H9 (cell line): ENCODE data around the gene GARRE1. TPM values are rescaled to one million over a fixed set of nuclear protein-coding genes. Genes with fewer than 3 reads are reported as not detected.

ENCODE experiments used
- DNase-seq: peaks from one replicate; pipeline ENCODE4 v3.0.0-alpha.2; 2017
- H2AFZ ChIP-seq: one replicate; pipeline ENCODE4 v1.6.1; 2013; ENCODE audit warnings: mild to moderate bottlenecking, low read length, control low read depth, moderate library complexity
- H2AK5ac ChIP-seq: 2 replicates; pipeline ENCODE4 v1.6.1; 2013; ENCODE audit warnings: low read length, control low read depth, mixed read lengths; ENCODE audit not compliant: insufficient read length
- H2BK120ac ChIP-seq: one replicate; pipeline ENCODE4 v1.6.1; 2013; ENCODE audit warnings: low read depth, mild to moderate bottlenecking, low read length, control low read depth, inconsistent platforms; ENCODE audit not compliant: poor library complexity, severe bottlenecking
- H2BK12ac ChIP-seq: 2 replicates; pipeline ENCODE4 v1.6.1; 2013; ENCODE audit warnings: low read length, control low read depth, mixed read lengths, low read depth; ENCODE audit not compliant: insufficient read length
- H2BK15ac ChIP-seq: 2 replicates; pipeline ENCODE4 v1.6.1; 2013; ENCODE audit warnings: low read depth, low read length, control low read depth
- H2BK20ac ChIP-seq: one replicate; pipeline ENCODE4 v1.6.1; 2013; ENCODE audit warnings: low read depth, mild to moderate bottlenecking, low read length, control low read depth, inconsistent platforms; ENCODE audit not compliant: poor library complexity, severe bottlenecking
- H2BK5ac ChIP-seq: 2 replicates; pipeline ENCODE4 v1.6.1; 2013; ENCODE audit warnings: low read length, control low read depth, mixed read lengths; ENCODE audit not compliant: insufficient read length
- H3K14ac ChIP-seq: 2 replicates; pipeline ENCODE4 v1.6.1; 2013; ENCODE audit warnings: low read length, control low read depth; ENCODE audit not compliant: insufficient read depth
- H3K18ac ChIP-seq: 2 replicates; pipeline ENCODE4 v1.6.1; 2013; ENCODE audit warnings: low read depth, mild to moderate bottlenecking, mixed read lengths, low read length, control low read depth; ENCODE audit not compliant: insufficient read length
- H3K23ac ChIP-seq: 2 replicates; pipeline ENCODE4 v1.6.1; 2013; ENCODE audit warnings: low read length, control low read depth, mixed read lengths, low read depth; ENCODE audit not compliant: insufficient read length
- H3K23me2 ChIP-seq: 2 replicates; pipeline ENCODE4 v1.6.1; 2013; ENCODE audit warnings: low read depth, mild to moderate bottlenecking, mixed read lengths, low read length, control low read depth; ENCODE audit not compliant: insufficient read length, poor library complexity, severe bottlenecking
- H3K27ac ChIP-seq: 2 replicates; pipeline ENCODE4 v1.5.1; 2013; ENCODE audit warnings: low read length, control low read depth, mixed read lengths, low read depth; ENCODE audit not compliant: insufficient read length
- H3K27me3 ChIP-seq: 2 replicates; pipeline ENCODE4 v1.6.1; 2013; ENCODE audit warnings: low read length, control low read depth, inconsistent platforms; ENCODE audit not compliant: insufficient read depth
- H3K4ac ChIP-seq: 2 replicates; pipeline ENCODE4 v1.6.1; 2013; ENCODE audit warnings: low read depth, mild to moderate bottlenecking, control low read depth, inconsistent platforms, low read length, moderate library complexity
- H3K4me1 ChIP-seq: 2 replicates; pipeline ENCODE4 v1.6.1; 2013; ENCODE audit warnings: low read length, control low read depth, inconsistent platforms; ENCODE audit not compliant: insufficient read depth
- H3K4me2 ChIP-seq: 2 replicates; pipeline ENCODE4 v1.6.1; 2013; ENCODE audit warnings: low read length, control low read depth, mixed read lengths; ENCODE audit not compliant: insufficient read length, insufficient read depth
- H3K56ac ChIP-seq: 2 replicates; pipeline ENCODE4 v1.6.1; 2013; ENCODE audit warnings: low read depth, mild to moderate bottlenecking, mixed read lengths, low read length, control low read depth; ENCODE audit not compliant: insufficient read length
- H3K79me1 ChIP-seq: 2 replicates; pipeline ENCODE4 v1.6.1; 2013; ENCODE audit warnings: low read depth, mild to moderate bottlenecking, moderate library complexity, low read length, control low read depth, inconsistent platforms; ENCODE audit not compliant: insufficient read depth, poor library complexity, severe bottlenecking
- H3K79me2 ChIP-seq: 2 replicates; pipeline ENCODE4 v1.6.1; 2013; ENCODE audit warnings: low read length, control low read depth, inconsistent platforms; ENCODE audit not compliant: insufficient read depth
- H3K9ac ChIP-seq: 2 replicates; pipeline ENCODE4 v1.6.1; 2013; ENCODE audit warnings: low read length, control low read depth, mixed read lengths; ENCODE audit not compliant: insufficient read length; ENCODE audit errors: extremely low read depth
- H3K9me3 ChIP-seq: one replicate; pipeline ENCODE4 v1.6.1; 2013; ENCODE audit warnings: low read depth, low read length, inconsistent platforms; ENCODE audit not compliant: control insufficient read depth
- H3T11ph ChIP-seq: one replicate; pipeline ENCODE4 v1.6.1; 2013; ENCODE audit warnings: mild to moderate bottlenecking, low read length, control low read depth, inconsistent platforms
- H4K20me1 ChIP-seq: one replicate; pipeline ENCODE4 v1.6.1; 2013; ENCODE audit not compliant: control insufficient read depth, insufficient read length, insufficient read depth
- H4K5ac ChIP-seq: 2 replicates; pipeline ENCODE4 v1.6.1; 2013; ENCODE audit warnings: low read depth, mild to moderate bottlenecking, mixed read lengths, low read length, control low read depth; ENCODE audit not compliant: insufficient read length
- H4K8ac ChIP-seq: replicated peaks from 2 replicates; pipeline ENCODE4 v1.6.1; 2013; ENCODE audit warnings: low read length, control low read depth, mixed read lengths, low read depth; ENCODE audit not compliant: insufficient read length
- H4K91ac ChIP-seq: 2 replicates; pipeline ENCODE4 v1.6.1; 2013; ENCODE audit warnings: low read depth, mild to moderate bottlenecking, moderate library complexity, mixed read lengths, low read length, control low read depth; ENCODE audit not compliant: insufficient read length
- H3K27ac Mint-ChIP-seq, 3 experiments: 2 replicates in 2 of 3; 3 replicates in 1 of 3; pipeline ENCODE4 v1.8.0; 2020 to 2021; ENCODE audit warnings: mixed read lengths in 3 of 3, mild to moderate bottlenecking in 1 of 3, moderate library complexity in 1 of 3
- H3K27me3 Mint-ChIP-seq: 2 replicates; pipeline ENCODE4 v1.8.0; 2021; ENCODE audit warnings: low read depth, mild to moderate bottlenecking, moderate library complexity, mixed read lengths
- H3K36me3 Mint-ChIP-seq, 3 experiments: 2 replicates in 2 of 3; 3 replicates in 1 of 3; pipeline ENCODE4 v1.8.0; 2020 to 2021; ENCODE audit warnings: low read depth in 3 of 3, mixed read lengths in 3 of 3; ENCODE audit not compliant: insufficient read depth in 1 of 3
- H3K4me1 Mint-ChIP-seq, 2 experiments: 2 replicates each; pipeline ENCODE4 v1.8.0; 2020; ENCODE audit warnings: mixed read lengths in 2 of 2
- H3K4me3 Mint-ChIP-seq, 2 experiments: 2 replicates in 1 of 2; 3 replicates in 1 of 2; pipeline ENCODE4 v1.8.0; 2020 to 2021; ENCODE audit warnings: mild to moderate bottlenecking in 2 of 2, mixed read lengths in 2 of 2, moderate library complexity in 1 of 2
- H3K9me3 Mint-ChIP-seq, 2 experiments: 2 replicates in 1 of 2; 3 replicates in 1 of 2; pipeline ENCODE4 v1.8.0; 2020; ENCODE audit warnings: mild to moderate bottlenecking in 2 of 2, mixed read lengths in 2 of 2, moderate library complexity in 1 of 2
- CTCF ChIP-seq: fragments of 200-600 bp; sonication (generic); conservative IDR thresholded peaks from 3 replicates; pipeline ENCODE4 v1.8.0; 2021; ENCODE audit warnings: antibody characterized with exemption, mild to moderate bottlenecking
- WGBS: extraction: QIAGEN DNeasy Blood & Tissue Kit; methylation state at CpG from one replicate; pipeline ENCODE4 v1.1.7; 2013; ENCODE audit warnings: missing lambda C conversion rate, low lambda C conversion rate, mixed read lengths; ENCODE audit not compliant: insufficient read length; ENCODE audit errors: extremely low coverage; 5-methylcytosine and 5-hydroxymethylcytosine counted together
- total RNA-seq: library from RNA; stranded (reverse); gene quantifications from 2 replicates; pipeline ENCODE4 v1.2.1, GENCODE V29; 2021

Gene GARRE1
- total RNA-seq, 1 experiment from 2014 or later, result 24.1 TPM

GRCh38 chr19:34231439-34231838 is 22.9 kb upstream of the GARRE1 start:
- H3K4me3 Mint-ChIP-seq, result peak overlapping the region in 1 of 2 experiments; percentile 41; a peak in 1 of 5 replicates
- H3K56ac ChIP-seq, result no peak overlapping the region
- no peaks in the 10 kb centered on the region for H3K79me2 ChIP-seq
- H2BK120ac ChIP-seq, result no peak overlapping the region
- H3K27ac Mint-ChIP-seq, result peak overlapping the region; percentile 18 to 97 (median 96); a peak in 5 of 7 replicates
- no peak overlapping the region for H3K23ac ChIP-seq
- H2AK5ac ChIP-seq, result no peak overlapping the region
- no peak overlapping the region for H4K91ac ChIP-seq
- H3K18ac ChIP-seq, result no peak overlapping the region
- H3K4me1 Mint-ChIP-seq, result peaks cover 38 to 41% of the 10 kb centered on the region in 2 experiments
- H4K8ac ChIP-seq, result no peak overlapping the region
- peaks cover 6% of the 10 kb centered on the region; the same call in 1 of the 2 replicates for H3K4me1 ChIP-seq
- TF ChIP-seq CTCF, result no peak
- H4K20me1 ChIP-seq, result no peaks in the 10 kb centered on the region
- no peak overlapping the region for H2AFZ ChIP-seq
- H3K9me3 ChIP-seq, result no peaks in the 10 kb centered on the region
- no peak overlapping the region for H3K4me2 ChIP-seq
- no peaks in the 10 kb centered on the region for H3K9me3 Mint-ChIP-seq
- peaks cover 16 to 39% (median 33%) of the 10 kb centered on the region in 3 experiments; a peak in 6 of 7 replicates for H3K36me3 Mint-ChIP-seq
- no peak for DNase-seq
- H3K27ac ChIP-seq, result no peak overlapping the region
- H3K4ac ChIP-seq, result no peak overlapping the region
- no peaks in the 10 kb centered on the region for H3K79me1 ChIP-seq
- H4K5ac ChIP-seq, result no peak overlapping the region
- no peak overlapping the region for H3T11ph ChIP-seq
- no peaks in the 10 kb centered on the region for H3K27me3 ChIP-seq
- no peak overlapping the region for H3K14ac ChIP-seq
- H2BK12ac ChIP-seq, result no peak overlapping the region
- H2BK15ac ChIP-seq, result no peak overlapping the region
- no peak overlapping the region for H3K9ac ChIP-seq
- no peaks in the 10 kb centered on the region for H3K27me3 Mint-ChIP-seq
- H2BK5ac ChIP-seq, result no peak overlapping the region
- no CpG with 5 or more reads among the region's 4 CpGs for WGBS
- no peak overlapping the region for H2BK20ac ChIP-seq
- H3K23me2 ChIP-seq, result no peaks in the 10 kb centered on the region
